HG03521 (cell line): ENCODE results near the gene LDLRAD4.
"Not testable (repeated sequence)": the region's sequence is repeated elsewhere in the genome, so short reads cannot be mapped to it uniquely, and the experiment has no call there.

Experiments used
- ATAC-seq: cut with Tn5 transposase; IDR thresholded peaks from one replicate; pipeline ENCODE4 v1.9.1; 2021; ENCODE audit warnings: mild to moderate bottlenecking, moderate library complexity; ENCODE audit not compliant: unreplicated experiment

LDLRAD4 gene

GRCh38 chr18:13324880-13325279, 106.3 kb downstream of the LDLRAD4 start:
- ATAC-seq: no peak

DNA sequence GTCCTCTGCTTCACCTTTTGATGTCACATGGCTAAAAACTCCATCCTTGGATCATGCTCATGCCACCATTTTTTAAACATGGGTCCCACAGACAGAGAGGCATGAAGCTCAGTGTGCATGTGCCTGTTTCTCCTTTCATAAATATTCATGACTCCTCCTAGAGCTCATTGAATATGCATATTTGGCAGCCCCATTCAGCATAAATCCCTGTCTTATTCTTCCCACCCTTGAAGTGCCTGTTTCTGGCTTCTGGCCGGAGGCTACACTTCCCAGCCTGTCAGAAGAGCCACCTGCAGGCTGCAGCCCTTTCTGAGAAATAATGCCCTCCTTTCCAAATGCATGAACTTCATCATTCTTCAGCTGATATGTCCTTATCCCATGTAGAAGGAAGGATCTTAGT, 109.7 kb downstream of the LDLRAD4 start:
- no peak for ATAC-seq

DNA sequence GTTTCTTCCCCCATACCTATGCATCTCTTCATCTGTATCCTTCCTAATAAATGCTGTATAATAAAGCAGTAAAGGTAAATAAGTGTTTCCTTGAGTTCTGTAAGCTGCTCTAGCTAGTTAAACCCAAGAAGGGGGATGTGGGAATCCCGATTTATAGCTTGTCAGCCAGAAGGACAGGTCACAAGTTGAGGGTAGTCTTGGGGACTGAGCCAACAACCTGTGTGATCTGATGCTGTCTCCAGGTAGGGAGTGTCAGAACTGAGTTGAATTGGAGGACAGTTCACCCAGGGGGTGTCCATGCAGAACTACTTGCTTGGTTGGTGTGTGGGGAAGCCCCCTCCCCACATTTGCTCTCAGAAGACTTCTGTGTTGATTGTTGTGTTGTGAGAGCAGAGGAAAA, 112.4 kb downstream of the LDLRAD4 start:
- ATAC-seq: no peak

GRCh38 chr18:13331846-13332245, 113.3 kb downstream of the LDLRAD4 start:
- no peak for ATAC-seq

DNA sequence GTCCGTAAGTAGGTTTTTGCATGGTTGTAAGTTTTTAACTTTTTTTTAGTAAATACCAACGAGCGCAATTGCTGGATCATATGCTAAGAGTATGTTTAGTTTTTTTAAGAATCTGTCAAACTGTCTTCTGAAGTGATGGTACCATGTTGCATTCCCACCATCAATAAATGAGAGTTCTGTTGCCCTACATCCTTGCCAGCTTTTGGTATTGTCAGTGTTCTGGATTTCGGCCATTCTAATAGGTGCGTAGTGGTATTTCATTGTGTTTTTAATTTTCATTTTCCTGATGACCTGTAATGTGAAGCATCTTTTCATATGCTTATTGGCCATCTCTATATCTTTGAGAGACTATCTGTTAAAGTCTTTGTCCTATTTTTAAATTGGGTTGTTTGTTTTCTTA, 114.3 kb downstream of the LDLRAD4 start:
- ATAC-seq: no peak

- ATAC-seq: no peak
These were observed 117.3 kb downstream of the LDLRAD4 start for GRCh38 chr18:13335903-13336302.

- no peak for ATAC-seq
These were observed 118.3 kb downstream of the LDLRAD4 start for GRCh38 chr18:13336841-13337240.

DNA sequence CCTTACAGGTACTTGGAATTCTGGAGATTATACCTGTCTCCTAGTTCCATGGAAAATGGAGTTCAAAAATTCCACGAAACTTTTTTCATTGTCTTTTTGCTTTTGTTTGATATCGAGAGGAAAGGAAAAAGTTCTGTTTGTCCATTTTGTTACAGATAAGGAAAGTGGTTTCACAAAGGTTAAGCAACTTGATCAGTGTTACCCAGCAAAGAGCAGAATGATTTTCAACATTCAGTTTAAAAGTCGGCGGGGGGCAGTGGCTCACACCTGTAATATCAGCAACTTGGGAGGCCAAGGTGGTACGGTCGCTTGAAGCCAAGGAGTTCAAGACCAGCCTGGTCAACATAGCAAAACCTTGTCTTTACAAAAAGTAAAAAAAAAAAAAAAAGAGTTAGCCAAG, 118.8 kb downstream of the LDLRAD4 start:
- no peak for ATAC-seq

GRCh38 chr18:13338318-13338717, 119.8 kb downstream of the LDLRAD4 start:
- ATAC-seq: no peak

- ATAC-seq: no peak
These were observed 121.1 kb downstream of the LDLRAD4 start for GRCh38 chr18:13339653-13340052.

GRCh38 chr18:13346449-13346848, 127.9 kb downstream of the LDLRAD4 start:
- ATAC-seq: not testable (repeated sequence)

- ATAC-seq: no peak
These were observed 134.7 kb downstream of the LDLRAD4 start for GRCh38 chr18:13353084-13353823.

- ATAC-seq: no peak
These were observed 135.8 kb downstream of the LDLRAD4 start for GRCh38 chr18:13354402-13354801.

GRCh38 chr18:13356032-13356431, 137.5 kb downstream of the LDLRAD4 start:
- no peak for ATAC-seq

DNA sequence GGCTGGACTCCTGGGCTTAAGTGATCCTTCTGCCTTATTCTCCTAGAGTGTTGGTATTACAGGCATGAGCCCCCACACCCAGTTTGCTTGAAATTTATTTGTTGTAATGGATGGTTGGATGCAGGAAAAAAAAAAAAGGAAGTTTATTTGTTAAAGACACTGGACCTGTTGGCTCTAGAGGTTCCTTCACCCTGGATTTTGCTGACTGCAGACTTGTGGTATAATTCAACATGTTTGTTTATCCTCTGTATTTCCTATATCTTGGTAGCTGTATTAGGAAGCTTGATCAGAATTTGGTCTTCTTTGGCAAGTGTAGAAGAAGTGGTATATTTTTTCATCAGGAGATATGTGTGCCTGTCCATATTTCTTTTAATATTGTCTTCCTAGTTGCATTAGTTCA, 138.7 kb downstream of the LDLRAD4 start:
- no peak for ATAC-seq

DNA sequence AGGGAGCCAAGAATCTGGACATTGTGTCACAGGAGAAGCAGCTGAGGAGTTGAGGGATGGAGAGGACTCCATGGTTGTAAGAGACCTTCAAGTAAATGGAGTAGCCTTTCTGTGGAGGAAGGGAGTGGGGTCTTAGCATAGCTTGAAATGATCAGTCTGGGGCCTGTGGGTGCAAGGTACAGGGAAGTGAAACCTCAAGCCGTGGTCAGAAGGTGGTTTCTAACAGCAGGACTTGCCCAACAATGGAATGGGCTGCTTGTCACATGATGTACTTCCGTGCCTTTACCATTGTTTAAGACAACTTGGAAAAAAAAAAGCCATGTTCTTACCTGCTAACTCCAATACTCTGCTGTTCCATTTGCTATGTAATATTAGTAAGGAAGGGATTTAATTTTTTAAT, 140.7 kb downstream of the LDLRAD4 start:
- no peak for ATAC-seq

GRCh38 chr18:13361431-13361830, 142.9 kb downstream of the LDLRAD4 start:
- ATAC-seq: no peak

DNA sequence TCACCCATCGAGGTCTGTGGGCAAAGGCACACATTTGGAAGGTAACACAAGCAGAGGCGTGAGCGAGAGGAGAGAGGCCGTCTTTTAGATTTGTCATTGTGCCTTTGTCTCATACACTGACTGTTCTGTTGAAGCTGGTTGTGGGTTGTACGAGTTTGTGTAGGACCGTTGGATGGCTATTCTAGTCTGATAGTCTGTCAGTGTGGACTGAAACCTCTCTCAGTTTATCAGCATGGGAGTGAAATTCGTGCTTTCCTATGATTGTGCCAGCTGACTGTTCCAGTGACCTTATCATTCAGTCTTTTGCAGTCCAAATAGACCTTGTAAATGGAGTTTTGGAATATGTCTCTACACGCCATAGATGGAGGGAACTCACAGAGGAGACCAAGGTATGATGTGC, 143.5 kb downstream of the LDLRAD4 start:
- no peak for ATAC-seq

DNA sequence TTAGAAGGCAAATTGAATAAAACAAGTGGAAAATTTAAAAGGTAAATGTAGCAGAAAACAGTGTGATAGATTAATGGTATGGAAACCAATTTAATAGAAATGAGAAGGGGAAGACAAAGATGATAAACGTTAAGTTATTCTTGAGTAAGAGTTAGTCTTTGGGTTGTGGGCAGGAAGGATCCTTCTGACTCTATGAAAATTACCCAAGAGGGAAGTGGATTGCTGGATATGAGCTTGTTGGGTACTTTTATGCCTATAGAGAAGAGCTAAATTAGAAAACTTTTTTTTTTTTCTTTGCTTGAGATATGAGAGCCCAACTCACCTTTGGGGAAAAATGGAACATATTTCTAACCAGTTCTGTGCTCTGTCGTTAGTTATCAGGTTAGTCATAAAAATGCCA, 144.0 kb downstream of the LDLRAD4 start:
- ATAC-seq: no peak

DNA sequence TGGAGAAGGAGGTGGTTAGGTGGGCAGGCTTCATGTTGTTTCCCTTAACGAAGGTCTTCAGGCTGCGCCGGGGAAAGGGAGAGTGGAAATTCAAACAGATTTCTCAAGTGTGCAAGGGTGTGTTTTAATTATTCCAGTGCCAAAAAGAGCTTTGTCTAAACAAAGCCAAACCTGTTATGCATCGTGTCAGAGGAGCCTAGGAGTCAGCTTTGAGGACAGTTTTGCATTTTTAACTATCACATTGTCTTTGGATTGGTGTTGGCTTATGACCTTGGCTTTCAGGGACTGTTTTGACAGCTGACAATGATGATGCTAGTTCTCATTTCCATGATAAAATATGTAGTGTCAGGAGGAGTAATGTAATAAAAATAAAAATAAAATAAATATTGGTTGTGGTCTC, 144.8 kb downstream of the LDLRAD4 start:
- ATAC-seq: no peak

DNA sequence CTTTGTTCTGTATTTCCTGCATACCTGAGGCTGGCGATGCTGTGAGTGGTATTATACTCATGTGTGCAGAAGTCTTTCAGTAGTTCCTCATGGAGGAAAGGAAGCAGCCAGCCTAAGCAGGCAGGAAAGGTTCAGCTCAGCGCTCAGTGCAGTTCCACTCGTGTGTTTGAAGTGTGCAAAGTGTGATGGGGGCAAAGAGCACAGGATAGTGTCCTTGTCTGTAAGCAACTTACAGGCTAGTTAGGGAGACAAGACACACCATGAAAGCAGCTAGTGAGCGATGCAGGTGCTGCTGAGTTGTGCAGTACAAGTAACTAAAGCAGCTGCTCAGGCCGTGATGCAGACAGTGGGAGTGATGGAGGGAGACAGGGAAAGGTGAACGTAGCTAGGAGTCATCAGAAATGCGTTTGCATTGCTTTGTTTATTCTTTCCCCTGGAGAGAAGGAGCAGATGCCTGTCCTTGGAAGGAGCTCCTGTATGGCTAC, 146.2 kb downstream of the LDLRAD4 start:
- ATAC-seq: no peak

DNA sequence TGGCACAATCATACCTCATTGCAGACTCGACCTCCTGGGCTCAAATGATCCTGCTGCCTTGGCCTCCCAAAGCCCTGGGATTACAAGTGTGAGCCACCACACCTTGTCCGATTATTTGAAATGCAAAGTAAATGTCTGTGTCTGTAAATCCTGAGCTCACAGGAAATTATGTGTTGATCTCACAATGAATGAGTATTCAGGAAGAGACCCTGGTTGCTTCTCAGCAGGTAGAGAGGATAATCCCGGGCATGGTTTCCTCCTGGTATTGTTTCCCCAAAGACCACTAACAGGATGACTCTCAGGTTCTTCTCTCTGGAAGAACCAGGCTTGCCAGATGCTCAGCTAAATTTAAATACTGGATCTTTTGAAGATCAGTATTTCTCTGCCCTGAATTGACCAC, 147.6 kb downstream of the LDLRAD4 start:
- ATAC-seq: no peak

DNA sequence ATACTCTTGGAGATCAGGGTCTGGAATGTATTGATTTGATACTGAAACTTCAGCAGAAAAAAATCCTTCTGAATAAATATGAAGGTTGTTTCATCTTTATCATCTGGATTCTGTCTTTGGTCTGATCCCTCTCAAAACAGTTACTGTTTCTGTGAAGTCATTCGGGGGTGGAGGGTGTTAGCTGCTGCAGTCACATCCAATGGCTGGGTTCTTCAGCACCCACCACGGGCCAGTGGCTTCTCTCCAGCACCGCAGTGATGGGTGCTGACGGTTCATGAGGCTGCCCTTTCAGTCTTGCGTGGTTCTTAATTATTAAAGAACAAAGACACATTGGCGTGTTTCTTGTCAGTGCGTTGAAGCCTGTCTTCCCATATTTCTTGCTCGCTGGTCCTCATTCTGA, 148.0 kb downstream of the LDLRAD4 start:
- no peak for ATAC-seq
